Dendritic cell treated with granulocyte-macrophage colony-stimulating factor and Interleukin-4, amounts not matched to agents 40 ng/mL and 50 ng/mL, for 4 days (primary cell): ENCODE results near the gene PRPF8.
"Not testable (repeated sequence)": the region's sequence is repeated elsewhere in the genome, so short reads cannot be mapped to it uniquely, and the experiment has no call there.

Source experiments
- H3K27ac Mint-ChIP-seq: one replicate; pipeline ENCODE4 v1.8.0; 2022; ENCODE audit warnings: mild to moderate bottlenecking, mixed read lengths
- H3K27me3 Mint-ChIP-seq: one replicate; pipeline ENCODE4 v1.8.0; 2022; ENCODE audit warnings: mild to moderate bottlenecking, mixed read lengths
- H3K36me3 Mint-ChIP-seq: one replicate; pipeline ENCODE4 v1.8.0; 2022; ENCODE audit warnings: low read depth, mixed read lengths
- H3K4me1 Mint-ChIP-seq: one replicate; pipeline ENCODE4 v1.8.0; 2022; ENCODE audit warnings: low read depth, mixed read lengths
- H3K4me3 Mint-ChIP-seq: one replicate; pipeline ENCODE4 v1.8.0; 2022; ENCODE audit warnings: mild to moderate bottlenecking, moderate library complexity, mixed read lengths
- H3K9me3 Mint-ChIP-seq: one replicate; pipeline ENCODE4 v1.8.0; 2022; ENCODE audit warnings: mixed read lengths
- intact Hi-C: fragments of 100-400 bp; cut with micrococcal nuclease; formaldehyde crosslinking; loops from one replicate; pipeline ENCODE4 v1.15.0; 2022

Gene PRPF8

GRCh38 chr17:1713160-1713877 is 28.7 kb upstream of the PRPF8 start:
- H3K4me1 Mint-ChIP-seq: peaks cover 58% of the 10 kb centered on the region
- H3K9me3 Mint-ChIP-seq: no peaks in the 10 kb centered on the region
- intact Hi-C loops: loop anchor here (5.0 kb wide), 1 partner anchor 46 kb away; no protein-coding TSS in a partner anchor
- H3K27me3 Mint-ChIP-seq: peaks cover 6% of the 10 kb centered on the region
- H3K36me3 Mint-ChIP-seq: peaks cover 73% of the 10 kb centered on the region
- H3K27ac Mint-ChIP-seq: peak overlapping the region; percentile 99
- H3K4me3 Mint-ChIP-seq: peak overlapping the region; percentile 99

DNA sequence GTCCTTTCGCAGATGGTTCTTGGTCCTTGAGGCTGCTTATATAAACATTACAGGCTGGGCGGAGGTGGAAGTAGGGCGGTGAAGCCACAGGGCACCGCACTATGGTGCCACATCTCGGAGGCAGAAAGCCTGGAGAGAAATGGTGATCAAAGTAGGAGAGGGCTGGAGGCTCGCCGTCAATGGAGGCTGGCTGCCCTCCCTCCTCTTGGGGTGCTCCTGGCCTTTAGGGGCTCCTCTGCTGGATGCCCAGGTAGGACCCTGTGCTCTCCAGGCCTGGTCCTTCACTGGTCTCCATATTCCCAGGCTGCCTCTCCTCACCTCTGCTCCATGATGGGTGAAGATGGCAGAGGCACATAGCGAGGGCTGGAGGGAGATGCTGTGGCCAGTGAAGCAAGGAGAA is 27.6 kb upstream of the PRPF8 start:
- H3K36me3 Mint-ChIP-seq: peaks cover 67% of the 10 kb centered on the region
- H3K27ac Mint-ChIP-seq: no peak overlapping the region
- peaks cover 16% of the 10 kb centered on the region for H3K27me3 Mint-ChIP-seq

DNA sequence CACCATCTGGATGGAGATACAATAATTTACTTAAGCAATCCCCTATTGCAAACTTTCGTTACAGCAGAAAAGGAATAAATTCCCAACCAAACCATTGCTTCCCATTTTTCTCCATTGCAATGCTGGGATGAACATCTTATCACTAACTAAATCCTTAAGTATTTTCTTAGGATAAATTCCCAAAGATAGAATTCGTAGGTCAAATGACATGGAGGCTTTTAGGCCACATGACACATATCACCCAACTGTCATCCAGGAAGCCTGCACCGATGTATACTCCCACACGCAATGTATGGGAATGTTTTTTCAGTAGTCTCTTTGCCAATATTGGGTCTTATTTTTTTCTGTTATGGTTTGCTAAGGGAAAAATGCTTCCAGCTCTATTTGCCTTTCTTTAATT is 27.1 kb upstream of the PRPF8 start:
- intact Hi-C loops: loop anchor here (2.0 to 5.0 kb wide), 2 partner anchors 27 to 45 kb away; partner anchors contain the start of gene PRPF8

More for the DNA sequence above, 27.6 kb upstream of the PRPF8 start:
- peaks cover 48% of the 10 kb centered on the region for H3K4me1 Mint-ChIP-seq
- intact Hi-C loops: loop anchor here (5.0 kb wide), 1 partner anchor 45 kb away; no protein-coding TSS in a partner anchor
- H3K4me3 Mint-ChIP-seq: no peak overlapping the region
- no peaks in the 10 kb centered on the region for H3K9me3 Mint-ChIP-seq

GRCh38 chr17:1710807-1711553 is 26.3 kb upstream of the PRPF8 start:
- Mint-ChIP-seq H3K27ac (peak overlapping the region; percentile 58), H3K27me3 (peaks cover 24% of the 10 kb centered on the region), H3K9me3 (no peaks in the 10 kb centered on the region)

More for the DNA sequence above, 27.1 kb upstream of the PRPF8 start:
- H3K4me3 Mint-ChIP-seq: no peak overlapping the region
- no peaks in the 10 kb centered on the region for H3K9me3 Mint-ChIP-seq
- peaks cover 64% of the 10 kb centered on the region for H3K36me3 Mint-ChIP-seq
- no peak overlapping the region for H3K27ac Mint-ChIP-seq
- H3K4me1 Mint-ChIP-seq: peaks cover 46% of the 10 kb centered on the region
- H3K27me3 Mint-ChIP-seq: peaks cover 18% of the 10 kb centered on the region

GRCh38 chr17:1709971-1710806 is 25.5 kb upstream of the PRPF8 start, which contains the start of gene TLCD2:
Gene TLCD2, minus strand, starts transcription at chr17:1710377. Its CDS starts 135 bp downstream, at chr17:1710242.
- Mint-ChIP-seq H3K27me3 (peaks cover 29% of the 10 kb centered on the region), H3K27ac (peak within 1 kb of the TSS; percentile 58), H3K4me1 (peaks cover 46% of the 10 kb centered on the region), H3K36me3 (peaks cover 49% of the 10 kb centered on the region), H3K9me3 (no peaks in the 10 kb centered on the region), H3K4me3 (peak within 1 kb of the TSS; percentile 77)
- intact Hi-C loops: loop anchor here (2.0 to 5.0 kb wide), 2 partner anchors 25 to 43 kb away; partner anchors contain the start of gene PRPF8

More at GRCh38 chr17:1710807-1711553, 26.3 kb upstream of the PRPF8 start:
- Mint-ChIP-seq H3K36me3 (peaks cover 56% of the 10 kb centered on the region), H3K4me3 (peak overlapping the region; percentile 77), H3K4me1 (peaks cover 46% of the 10 kb centered on the region)
- intact Hi-C loops: loop anchor here (2.0 to 5.0 kb wide), 2 partner anchors 26 to 44 kb away; partner anchors contain the start of gene PRPF8

DNA sequence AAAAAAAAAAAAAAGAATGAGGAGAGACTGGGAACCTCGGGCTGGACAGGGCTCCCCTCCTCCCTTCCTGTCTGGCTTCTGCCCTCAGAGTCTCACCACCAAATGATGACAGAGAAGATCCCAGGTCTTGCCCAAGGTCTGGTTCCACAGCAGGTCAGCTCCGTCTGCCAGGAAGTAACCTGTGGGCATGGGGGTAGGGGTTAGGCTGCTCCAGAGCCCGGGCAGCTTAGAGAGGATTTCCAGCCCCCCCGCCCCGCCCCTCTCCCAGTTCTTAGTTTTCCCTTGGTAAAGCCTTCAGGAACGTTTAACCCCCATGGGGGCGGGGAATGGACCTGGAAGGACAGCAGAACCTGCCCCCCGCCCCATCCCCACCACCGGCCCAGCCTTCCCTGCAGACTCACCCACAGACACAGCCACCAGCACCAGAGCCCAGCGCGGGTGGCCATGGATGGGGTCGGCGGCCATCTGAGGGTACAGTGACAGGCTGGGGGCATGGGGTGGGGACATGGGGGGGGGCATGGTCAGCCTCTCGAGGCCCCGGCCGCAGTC is 24.8 kb upstream of the PRPF8 start:
- Mint-ChIP-seq H3K9me3 (no peaks in the 10 kb centered on the region), H3K36me3 (peaks cover 42% of the 10 kb centered on the region), H3K4me3 (peak overlapping the region; percentile 77), H3K4me1 (peaks cover 39% of the 10 kb centered on the region), H3K27me3 (peaks cover 35% of the 10 kb centered on the region), H3K27ac (no peak overlapping the region)
- intact Hi-C loops: no loop called here

- Mint-ChIP-seq H3K4me3 (peak overlapping the region; percentile 7), H3K36me3 (peaks cover 36% of the 10 kb centered on the region), H3K4me1 (peaks cover 33% of the 10 kb centered on the region), H3K27me3 (peaks cover 37% of the 10 kb centered on the region)
- H3K27ac Mint-ChIP-seq, H3K9me3 Mint-ChIP-seq, intact Hi-C loops: not testable (repeated sequence)
Observed at GRCh38 chr17:1708791-1709346, 24.2 kb upstream of the PRPF8 start.

- peaks cover 18% of the 10 kb centered on the region for H3K36me3 Mint-ChIP-seq
- intact Hi-C loops: no loop called here
- H3K4me1 Mint-ChIP-seq: peaks cover 15% of the 10 kb centered on the region
- H3K9me3 Mint-ChIP-seq: no peaks in the 10 kb centered on the region
- H3K27ac Mint-ChIP-seq: no peak overlapping the region
- no peak overlapping the region for H3K4me3 Mint-ChIP-seq
- peaks cover 44% of the 10 kb centered on the region for H3K27me3 Mint-ChIP-seq
Observed at GRCh38 chr17:1707107-1707506, 22.4 kb upstream of the PRPF8 start.

DNA sequence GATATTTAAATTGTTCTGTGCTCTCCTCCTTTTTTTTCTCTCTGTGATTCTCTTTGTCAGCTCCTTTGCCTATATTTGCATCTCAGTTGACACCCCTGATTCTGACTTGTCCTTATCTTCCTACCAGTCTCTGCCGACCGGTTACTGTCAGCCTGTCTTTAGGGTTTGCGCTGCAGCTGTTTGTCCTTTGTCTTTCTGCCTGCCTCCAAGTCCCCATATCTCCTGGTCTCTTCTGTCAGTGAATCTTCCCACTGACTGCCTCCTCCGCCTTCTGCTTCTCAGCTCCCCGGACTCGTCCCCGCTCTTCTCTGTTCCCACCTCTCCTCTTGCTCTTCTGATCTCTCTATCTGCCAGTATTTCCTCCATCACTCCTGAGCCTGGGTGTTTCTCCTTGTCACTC is 20.3 kb upstream of the PRPF8 start:
- no peaks in the 10 kb centered on the region for H3K4me1 Mint-ChIP-seq
- H3K36me3 Mint-ChIP-seq: no peaks in the 10 kb centered on the region
- no peak overlapping the region for H3K4me3 Mint-ChIP-seq
- no peaks in the 10 kb centered on the region for H3K9me3 Mint-ChIP-seq
- H3K27ac Mint-ChIP-seq: no peak overlapping the region
- intact Hi-C loops: no loop called here
- peaks cover 45% of the 10 kb centered on the region for H3K27me3 Mint-ChIP-seq

DNA sequence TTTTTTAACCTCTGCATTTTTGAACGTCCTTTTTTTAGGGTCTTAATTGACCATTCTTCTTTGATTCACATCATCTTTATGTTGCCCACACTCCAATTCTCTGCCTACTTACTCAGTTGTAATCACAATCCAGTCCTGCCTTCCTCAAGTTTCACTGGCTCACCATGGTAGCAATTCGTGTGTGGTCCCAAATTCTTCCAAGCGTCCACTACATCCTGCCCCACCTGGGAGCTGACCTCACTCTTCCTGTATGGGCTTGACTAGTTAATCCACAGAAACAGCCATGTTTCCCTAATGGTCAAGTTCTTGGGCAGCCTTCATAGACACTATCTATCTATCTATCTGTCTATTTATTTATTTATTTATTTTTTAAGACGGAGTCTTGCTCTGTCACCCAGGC is 18.4 kb upstream of the PRPF8 start:
- Mint-ChIP-seq H3K4me3 (no peak overlapping the region), H3K9me3 (no peaks in the 10 kb centered on the region), H3K4me1 (no peaks in the 10 kb centered on the region), H3K27ac (no peak overlapping the region), H3K36me3 (no peaks in the 10 kb centered on the region), H3K27me3 (peaks cover 36% of the 10 kb centered on the region)
- intact Hi-C loops: no loop called here

GRCh38 chr17:1699891-1700290 is 15.2 kb upstream of the PRPF8 start:
- H3K4me3 Mint-ChIP-seq, H3K36me3 Mint-ChIP-seq, intact Hi-C loops, H3K9me3 Mint-ChIP-seq, H3K27ac Mint-ChIP-seq, H3K4me1 Mint-ChIP-seq: not testable (repeated sequence)
- peaks cover 13% of the 10 kb centered on the region for H3K27me3 Mint-ChIP-seq

DNA sequence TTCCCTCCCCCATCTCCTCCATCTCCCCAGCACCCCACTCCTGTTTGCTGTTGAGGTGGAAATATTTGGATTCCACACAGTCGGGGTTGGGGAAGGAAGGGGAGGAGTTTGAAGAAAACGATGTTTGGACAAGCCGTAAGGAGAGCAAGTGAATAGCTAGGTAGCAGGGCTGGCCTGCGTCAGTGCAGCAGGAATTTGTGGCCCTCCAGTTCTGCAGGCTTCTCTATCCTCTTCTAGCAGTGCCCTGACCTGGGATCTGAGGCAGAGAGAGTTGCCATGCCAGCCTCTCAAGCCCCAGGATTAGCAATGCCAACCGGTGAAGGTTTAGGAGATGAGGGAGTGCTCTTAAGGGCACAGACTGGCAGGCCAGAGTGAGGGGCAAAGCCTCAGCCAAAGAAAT is 13.0 kb upstream of the PRPF8 start:
- H3K27me3 Mint-ChIP-seq: peaks cover 4% of the 10 kb centered on the region
- H3K9me3 Mint-ChIP-seq: peaks cover 3% of the 10 kb centered on the region
- H3K4me1 Mint-ChIP-seq: peaks cover 22% of the 10 kb centered on the region
- no peak overlapping the region for H3K27ac Mint-ChIP-seq
- no peak overlapping the region for H3K4me3 Mint-ChIP-seq
- intact Hi-C loops: no loop called here
- no peaks in the 10 kb centered on the region for H3K36me3 Mint-ChIP-seq

- Mint-ChIP-seq H3K4me1 (peaks cover 22% of the 10 kb centered on the region), H3K4me3 (no peak overlapping the region), H3K27ac (peak overlapping the region; percentile 54), H3K27me3 (peaks cover 3% of the 10 kb centered on the region), H3K36me3 (no peaks in the 10 kb centered on the region), H3K9me3 (peaks cover 10% of the 10 kb centered on the region)
- intact Hi-C loops: no loop called here
Observed at GRCh38 chr17:1695365-1695764, 10.7 kb upstream of the PRPF8 start.
